Measurements from ENCODE around the gene DBX1. TPM values are rescaled to one million over a fixed set of nuclear protein-coding genes. Genes with fewer than 3 reads are reported as not detected.

Gene DBX1
- polyA plus RNA-seq, 2 of the 4 experiments (the other 2 are of a cell fraction) = not detected

DNA sequence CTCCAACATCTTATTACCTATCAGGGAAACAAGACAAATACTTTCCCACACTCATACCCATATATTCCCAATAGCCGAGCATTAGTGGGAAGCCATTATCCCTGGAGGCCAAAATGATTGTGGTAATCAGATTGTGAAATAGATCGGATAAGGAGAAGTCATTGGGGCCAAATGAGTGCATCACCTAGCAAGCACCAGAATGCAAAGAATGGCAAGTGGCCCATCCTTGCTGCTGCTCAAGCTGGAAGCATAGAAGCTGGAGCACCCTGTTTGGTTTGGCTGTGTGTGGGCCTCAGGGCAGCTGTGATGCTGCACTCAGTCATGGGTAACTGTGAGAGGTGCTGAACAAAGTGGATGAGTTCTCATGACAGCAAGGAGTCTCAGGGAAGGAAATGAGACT lies 18.7 kb upstream of the DBX1 start:
- Histone ChIP-seq H3K27ac (no peak overlapping the region), H3K4me2 (no peak overlapping the region), H3K9me3 (0 out of 3 replicates have a peak, but pooled peaks cover 10% of the 10 kb centered on the region), H3K4me3 (no peak overlapping the region), H3K4me1 (no peaks in the 10 kb centered on the region)
- DNase-seq (ENCODE audit: low read depth in 1 of 2, low spot score in 1 of 2) (no peak), FAIRE-seq (no peak), ATAC-seq (no peak)
- CTCF ChIA-PET = no interaction called here
- no peak for TF ChIP-seq RFX5 (IDR thresholded peaks at IDR 0.05)
- no peak for TF ChIP-seq EHF (CRISPR knock-in tag; IDR thresholded peaks at IDR 0.05)
- TF ChIP-seq, protein P1, sequence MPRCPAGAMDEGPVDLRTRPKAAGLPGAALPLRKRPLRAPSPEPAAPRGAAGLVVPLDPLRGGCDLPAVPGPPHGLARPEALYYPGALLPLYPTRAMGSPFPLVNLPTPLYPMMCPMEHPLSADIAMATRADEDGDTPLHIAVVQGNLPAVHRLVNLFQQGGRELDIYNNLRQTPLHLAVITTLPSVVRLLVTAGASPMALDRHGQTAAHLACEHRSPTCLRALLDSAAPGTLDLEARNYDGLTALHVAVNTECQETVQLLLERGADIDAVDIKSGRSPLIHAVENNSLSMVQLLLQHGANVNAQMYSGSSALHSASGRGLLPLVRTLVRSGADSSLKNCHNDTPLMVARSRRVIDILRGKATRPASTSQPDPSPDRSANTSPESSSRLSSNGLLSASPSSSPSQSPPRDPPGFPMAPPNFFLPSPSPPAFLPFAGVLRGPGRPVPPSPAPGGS (IDR thresholded peaks at IDR 0.05) = no peak
- WGBS (ENCODE audit: missing lambda C conversion rate) = 47% methylated on average over 2 of the region's 2 CpGs
- POLR2A ChIA-PET = no interaction called here

DNA sequence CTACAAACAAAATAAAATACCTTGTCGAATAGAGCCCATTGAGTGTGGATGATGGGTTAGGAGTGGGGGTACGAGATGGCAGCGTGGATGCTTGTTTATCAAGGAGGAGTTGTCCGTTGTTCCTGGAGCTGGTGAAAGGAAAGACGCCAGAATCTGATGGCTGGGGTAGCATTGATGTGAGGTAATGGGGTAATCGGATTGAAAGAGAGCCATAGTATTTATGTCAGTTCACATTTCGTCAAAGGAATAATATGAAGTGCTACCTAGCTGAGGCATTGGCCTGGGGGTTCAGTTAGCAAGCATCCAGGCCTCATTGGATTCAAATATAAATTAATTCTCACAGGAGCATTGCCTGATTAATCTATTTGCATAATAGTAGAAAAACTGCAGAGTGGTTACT lies 16.9 kb upstream of the DBX1 start:
- H3K4me2 ChIP-seq = no peak overlapping the region

DNA sequence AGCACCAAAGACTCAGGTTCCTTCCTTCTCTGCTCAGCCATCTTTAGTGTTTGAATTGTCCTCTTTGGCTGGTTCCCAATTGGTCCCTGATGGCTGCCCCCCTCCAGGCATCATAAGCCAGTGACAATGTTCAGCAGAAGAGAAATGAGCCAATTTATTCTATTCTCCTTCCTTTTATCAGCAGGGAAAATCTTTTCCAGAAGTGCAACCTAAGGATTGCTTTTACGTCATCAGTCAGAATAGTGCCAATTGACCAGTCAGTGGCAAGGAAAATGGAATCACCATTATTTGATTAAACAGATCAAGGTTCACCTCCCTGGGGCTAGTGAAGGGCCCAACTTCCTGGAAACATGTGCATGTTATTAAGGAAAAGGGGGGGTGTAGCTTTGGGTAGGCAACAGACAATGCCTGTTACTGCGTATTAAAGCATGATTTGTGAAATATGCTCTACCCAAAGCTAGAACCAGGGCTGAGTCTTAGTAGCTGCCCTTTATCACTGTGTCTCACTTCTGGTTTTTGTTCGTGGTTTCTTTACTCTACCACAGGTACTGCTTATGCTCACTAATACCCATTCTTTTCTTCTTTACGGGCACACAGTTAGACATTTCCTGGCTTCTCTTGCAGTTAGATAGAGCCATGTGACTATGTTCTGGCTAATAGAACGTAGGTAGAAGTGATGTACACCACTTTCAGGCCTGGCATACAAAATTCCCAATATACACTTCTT lies 12.6 kb upstream of the DBX1 start:
- WGBS (ENCODE audit: missing lambda C conversion rate) = 10% methylated on average over 5 of the region's 5 CpGs
- CTCF ChIA-PET = interaction anchor here (0.6 to 1.6 kb wide), 2 partner anchors 40 to 663 kb away, joined by 3 to 5 read pairs; no protein-coding TSS in a partner anchor
- TF ChIP-seq, protein P2, sequence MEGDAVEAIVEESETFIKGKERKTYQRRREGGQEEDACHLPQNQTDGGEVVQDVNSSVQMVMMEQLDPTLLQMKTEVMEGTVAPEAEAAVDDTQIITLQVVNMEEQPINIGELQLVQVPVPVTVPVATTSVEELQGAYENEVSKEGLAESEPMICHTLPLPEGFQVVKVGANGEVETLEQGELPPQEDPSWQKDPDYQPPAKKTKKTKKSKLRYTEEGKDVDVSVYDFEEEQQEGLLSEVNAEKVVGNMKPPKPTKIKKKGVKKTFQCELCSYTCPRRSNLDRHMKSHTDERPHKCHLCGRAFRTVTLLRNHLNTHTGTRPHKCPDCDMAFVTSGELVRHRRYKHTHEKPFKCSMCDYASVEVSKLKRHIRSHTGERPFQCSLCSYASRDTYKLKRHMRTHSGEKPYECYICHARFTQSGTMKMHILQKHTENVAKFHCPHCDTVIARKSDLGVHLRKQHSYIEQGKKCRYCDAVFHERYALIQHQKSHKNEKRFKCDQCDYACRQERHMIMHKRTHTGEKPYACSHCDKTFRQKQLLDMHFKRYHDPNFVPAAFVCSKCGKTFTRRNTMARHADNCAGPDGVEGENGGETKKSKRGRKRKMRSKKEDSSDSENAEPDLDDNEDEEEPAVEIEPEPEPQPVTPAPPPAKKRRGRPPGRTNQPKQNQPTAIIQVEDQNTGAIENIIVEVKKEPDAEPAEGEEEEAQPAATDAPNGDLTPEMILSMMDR (IDR thresholded peaks at IDR 0.05) = no peak
- TF ChIP-seq HEYL (CRISPR knock-in tag; IDR thresholded peaks at IDR 0.05) (no peak), CBX8 (IDR thresholded peaks at IDR 0.05) (no peak), POLR2AphosphoS2 (conservative IDR thresholded peaks at IDR 0.05; ENCODE audit: low read length) (no peak), PHF8 (IDR thresholded peaks at IDR 0.05; ENCODE audit: borderline replicate concordance, low read depth) (no peak), RAD21 (conservative IDR thresholded peaks at IDR 0.05 in 1 of 2, IDR thresholded peaks at IDR 0.05 in 1 of 2) (no peak), CHD4 (IDR thresholded peaks at IDR 0.05; ENCODE audit: borderline replicate concordance) (no peak), ZSCAN20 (CRISPR knock-in tag; IDR thresholded peaks at IDR 0.05) (no peak), CHD2 (IDR thresholded peaks at IDR 0.05; ENCODE audit: low read length, partially characterized antibody) (no peak), HOXB5 (CRISPR knock-in tag; IDR thresholded peaks at IDR 0.05) (no peak), NFE2L2 (conservative IDR thresholded peaks at IDR 0.05; ENCODE audit: low read length) (no peak), MAFK (IDR thresholded peaks at IDR 0.05; ENCODE audit: partially characterized antibody) (no peak)
- TF ChIP-seq, protein P3, sequence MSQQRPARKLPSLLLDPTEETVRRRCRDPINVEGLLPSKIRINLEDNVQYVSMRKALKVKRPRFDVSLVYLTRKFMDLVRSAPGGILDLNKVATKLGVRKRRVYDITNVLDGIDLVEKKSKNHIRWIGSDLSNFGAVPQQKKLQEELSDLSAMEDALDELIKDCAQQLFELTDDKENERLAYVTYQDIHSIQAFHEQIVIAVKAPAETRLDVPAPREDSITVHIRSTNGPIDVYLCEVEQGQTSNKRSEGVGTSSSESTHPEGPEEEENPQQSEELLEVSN (IDR thresholded peaks at IDR 0.05; ENCODE audit: borderline replicate concordance, low read depth) = no peak
- TF ChIP-seq, protein P4, sequence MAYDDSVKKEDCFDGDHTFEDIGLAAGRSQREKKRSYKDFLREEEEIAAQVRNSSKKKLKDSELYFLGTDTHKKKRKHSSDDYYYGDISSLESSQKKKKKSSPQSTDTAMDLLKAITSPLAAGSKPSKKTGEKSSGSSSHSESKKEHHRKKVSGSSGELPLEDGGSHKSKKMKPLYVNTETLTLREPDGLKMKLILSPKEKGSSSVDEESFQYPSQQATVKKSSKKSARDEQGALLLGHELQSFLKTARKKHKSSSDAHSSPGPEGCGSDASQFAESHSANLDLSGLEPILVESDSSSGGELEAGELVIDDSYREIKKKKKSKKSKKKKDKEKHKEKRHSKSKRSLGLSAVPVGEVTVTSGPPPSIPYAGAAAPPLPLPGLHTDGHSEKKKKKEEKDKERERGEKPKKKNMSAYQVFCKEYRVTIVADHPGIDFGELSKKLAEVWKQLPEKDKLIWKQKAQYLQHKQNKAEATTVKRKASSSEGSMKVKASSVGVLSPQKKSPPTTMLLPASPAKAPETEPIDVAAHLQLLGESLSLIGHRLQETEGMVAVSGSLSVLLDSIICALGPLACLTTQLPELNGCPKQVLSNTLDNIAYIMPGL (CRISPR knock-in tag; IDR thresholded peaks at IDR 0.05; ENCODE audit: borderline replicate concordance) = no peak
- TF ChIP-seq, protein P5, sequence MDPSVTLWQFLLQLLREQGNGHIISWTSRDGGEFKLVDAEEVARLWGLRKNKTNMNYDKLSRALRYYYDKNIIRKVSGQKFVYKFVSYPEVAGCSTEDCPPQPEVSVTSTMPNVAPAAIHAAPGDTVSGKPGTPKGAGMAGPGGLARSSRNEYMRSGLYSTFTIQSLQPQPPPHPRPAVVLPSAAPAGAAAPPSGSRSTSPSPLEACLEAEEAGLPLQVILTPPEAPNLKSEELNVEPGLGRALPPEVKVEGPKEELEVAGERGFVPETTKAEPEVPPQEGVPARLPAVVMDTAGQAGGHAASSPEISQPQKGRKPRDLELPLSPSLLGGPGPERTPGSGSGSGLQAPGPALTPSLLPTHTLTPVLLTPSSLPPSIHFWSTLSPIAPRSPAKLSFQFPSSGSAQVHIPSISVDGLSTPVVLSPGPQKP (IDR thresholded peaks at IDR 0.05; ENCODE audit: low read depth, low read length) = no peak

More for the DNA sequence above, 16.9 kb upstream of the DBX1 start:
- DNase-seq (ENCODE audit: low read depth in 1 of 2, low spot score in 1 of 2) (no peak), FAIRE-seq (no peak), ATAC-seq (no peak)
- ChIA-PET CTCF (interaction anchor here (0.9 to 1.2 kb wide), 4 partner anchors 12 to 49 kb away, joined by 3 to 6 read pairs (median 4); no protein-coding TSS in a partner anchor), POLR2A (no interaction called here)
- Histone ChIP-seq H3K4me1 (no peaks in the 10 kb centered on the region), H3K9me3 (0 out of 3 replicates have a peak, but pooled peaks cover 9% of the 10 kb centered on the region), H3K27ac (no peak overlapping the region), H3K4me3 (no peak overlapping the region)
- TF ChIP-seq CHD2 (IDR thresholded peaks at IDR 0.05; ENCODE audit: low read length, partially characterized antibody) = no peak
- TF ChIP-seq, protein P4 (CRISPR knock-in tag; IDR thresholded peaks at IDR 0.05; ENCODE audit: borderline replicate concordance) = no peak
- no peak for TF ChIP-seq ZSCAN20 (CRISPR knock-in tag; IDR thresholded peaks at IDR 0.05)
- WGBS (ENCODE audit: missing lambda C conversion rate) = 3% methylated on average over 7 of the region's 7 CpGs

More for the DNA sequence above, 12.6 kb upstream of the DBX1 start:
- no peak overlapping the region for H3K4me2 ChIP-seq
- H3K27ac ChIP-seq = no peak overlapping the region
- H3K4me3 ChIP-seq = no peak overlapping the region
- H3K9me3 ChIP-seq = peaks cover 19% of the 10 kb centered on the region; the same call in 2 of the 3 replicates
- no peak for DNase-seq (ENCODE audit: low read depth in 1 of 2, low spot score in 1 of 2)
- no peak for FAIRE-seq
- POLR2A ChIA-PET = no interaction called here
- no peaks in the 10 kb centered on the region for H3K4me1 ChIP-seq
- no peak for ATAC-seq
